Measurements from ENCODE around the gene MAZ.

MAZ gene

GRCh38 chr16:29818082-29818481 lies 11.8 kb downstream of the MAZ start:
- no peak for TF ChIP-seq Cebpa-rat (IDR thresholded peaks at IDR 0.05)
- H3K9ac ChIP-seq = peak overlapping the region in 9 of 11 experiments; percentile 77 to 98 (median 96); a peak in 11 of 22 replicates
- H4K20me1 ChIP-seq = peaks cover 16 to 41% (median 28%) of the 10 kb centered on the region in 11 experiments; a peak in 17 of 22 replicates
- peaks cover 0 to 1% (median 0%) of the 10 kb centered on the region in 11 experiments; a peak in 1 of 22 replicates for H3K27me3 ChIP-seq
- H3K9me3 ChIP-seq (replicated peaks in 1 of 11) = no peaks in the 10 kb centered on the region
- peak overlapping the region in 2 of 11 experiments; percentile 13 to 19; a peak in 2 of 22 replicates for H3K27ac ChIP-seq
- peak overlapping the region in 4 of 10 experiments; percentile 68 to 87 (median 83); a peak in 6 of 20 replicates for H3K4me3 ChIP-seq
- peaks cover 72 to 81% (median 75%) of the 10 kb centered on the region in 10 experiments for H3K4me1 ChIP-seq
- H3K4me2 ChIP-seq = peak overlapping the region; percentile 95 to 100 (median 100)
- H3K36me3 ChIP-seq = peaks cover 18 to 46% (median 30%) of the 10 kb centered on the region in 11 experiments

- Histone ChIP-seq H4K20me1 (peaks cover 16 to 42% (median 34%) of the 10 kb centered on the region in 11 experiments; a peak in 19 of 22 replicates), H3K36me3 (peaks cover 18 to 46% (median 30%) of the 10 kb centered on the region in 11 experiments), H3K4me3 (peak overlapping the region in 9 of 10 experiments; percentile 56 to 81 (median 71); a peak in 14 of 20 replicates), H3K4me2 (peak overlapping the region; percentile 95 to 100 (median 100)), H3K27me3 (no peaks in the 10 kb centered on the region), H3K9ac (peak overlapping the region; percentile 63 to 98 (median 77); a peak in 20 of 22 replicates), H3K27ac (peak overlapping the region in 5 of 11 experiments; percentile 11 to 70 (median 45); a peak in 4 of 22 replicates), H3K4me1 (peaks cover 65 to 78% (median 72%) of the 10 kb centered on the region in 10 experiments), H3K9me3 (replicated peaks in 1 of 11) (no peaks in the 10 kb centered on the region)
- no peak for TF ChIP-seq Cebpa-rat (IDR thresholded peaks at IDR 0.05)
These were observed 13.2 kb downstream of the MAZ start for GRCh38 chr16:29819506-29819905.

GRCh38 chr16:29820271-29820701 lies 14.0 kb downstream of the MAZ start, which contains the start of gene MVP:
TSS of gene MVP (plus strand) at chr16:29820462. CDS start at chr16:29830550, 10,088 bp downstream.
- H3K4me2 ChIP-seq = peak within 1 kb of the TSS; percentile 95 to 100 (median 100)
- TF ChIP-seq Cebpa-rat (IDR thresholded peaks at IDR 0.05) = no peak
- no peaks in the 10 kb centered on the region for H3K27me3 ChIP-seq
- H3K9me3 ChIP-seq (replicated peaks in 1 of 11) = no peaks in the 10 kb centered on the region
- H3K36me3 ChIP-seq = peaks cover 18 to 46% (median 30%) of the 10 kb centered on the region in 11 experiments
- H3K4me3 ChIP-seq = peak within 1 kb of the TSS; percentile 45 to 81 (median 68)
- peaks cover 65 to 78% (median 72%) of the 10 kb centered on the region in 10 experiments for H3K4me1 ChIP-seq
- peaks cover 16 to 50% (median 40%) of the 10 kb centered on the region in 11 experiments; a peak in 19 of 22 replicates for H4K20me1 ChIP-seq
- H3K9ac ChIP-seq = peak within 1 kb of the TSS; percentile 63 to 98 (median 77)
- H3K27ac ChIP-seq = peak within 1 kb of the TSS; percentile 6 to 76 (median 63); a peak in 21 of 22 replicates

GRCh38 chr16:29820730-29821642 lies 14.7 kb downstream of the MAZ start:
- Histone ChIP-seq H3K9ac (peak overlapping the region; percentile 63 to 98 (median 76)), H3K36me3 (peaks cover 18 to 46% (median 30%) of the 10 kb centered on the region in 11 experiments), H3K9me3 (replicated peaks in 1 of 11) (no peaks in the 10 kb centered on the region), H3K4me3 (peak overlapping the region; percentile 45 to 81 (median 68)), H3K4me1 (peaks cover 69 to 84% (median 76%) of the 10 kb centered on the region in 10 experiments), H3K27ac (peak overlapping the region; percentile 6 to 76 (median 63); a peak in 21 of 22 replicates), H3K27me3 (no peaks in the 10 kb centered on the region), H4K20me1 (peaks cover 16 to 57% (median 45%) of the 10 kb centered on the region in 11 experiments; a peak in 19 of 22 replicates), H3K4me2 (peak overlapping the region; percentile 95 to 100 (median 100))
- TF ChIP-seq Cebpa-rat (IDR thresholded peaks at IDR 0.05) = no peak

- peaks cover 18 to 46% (median 31%) of the 10 kb centered on the region in 11 experiments for H3K36me3 ChIP-seq
- peak overlapping the region in 6 of 10 experiments; percentile 56 to 81 (median 73); a peak in 9 of 20 replicates for H3K4me3 ChIP-seq
- H3K27me3 ChIP-seq = no peaks in the 10 kb centered on the region
- H3K9ac ChIP-seq = peak overlapping the region in 10 of 11 experiments; percentile 71 to 98 (median 76); a peak in 18 of 22 replicates
- peak overlapping the region; percentile 95 to 100 (median 100) for H3K4me2 ChIP-seq
- H3K9me3 ChIP-seq (replicated peaks in 1 of 11) = no peaks in the 10 kb centered on the region
- peak overlapping the region in 10 of 11 experiments; percentile 6 to 76 (median 64); a peak in 14 of 22 replicates for H3K27ac ChIP-seq
- peaks cover 69 to 85% (median 76%) of the 10 kb centered on the region in 10 experiments for H3K4me1 ChIP-seq
- peaks cover 16 to 62% (median 48%) of the 10 kb centered on the region in 11 experiments; a peak in 19 of 22 replicates for H4K20me1 ChIP-seq
- no peak for TF ChIP-seq Cebpa-rat (IDR thresholded peaks at IDR 0.05)
These were observed 15.3 kb downstream of the MAZ start for GRCh38 chr16:29821643-29822115.

GRCh38 chr16:29824589-29825144 lies 18.3 kb downstream of the MAZ start:
- no peak overlapping the region for H3K4me3 ChIP-seq
- peaks cover 4 to 46% (median 15%) of the 10 kb centered on the region in 11 experiments for H3K36me3 ChIP-seq
- peaks cover 8 to 84% (median 42%) of the 10 kb centered on the region in 11 experiments; a peak in 19 of 22 replicates for H4K20me1 ChIP-seq
- no peak for TF ChIP-seq Cebpa-rat (IDR thresholded peaks at IDR 0.05)
- H3K27me3 ChIP-seq = no peaks in the 10 kb centered on the region
- peaks cover 42 to 60% (median 50%) of the 10 kb centered on the region in 10 experiments for H3K4me1 ChIP-seq
- H3K9ac ChIP-seq = peak overlapping the region in 2 of 11 experiments; percentile 33 to 53; a peak in 3 of 22 replicates
- no peaks in the 10 kb centered on the region for H3K9me3 ChIP-seq (replicated peaks in 1 of 11)
- H3K4me2 ChIP-seq = peak overlapping the region; percentile 42 to 100 (median 70)
- peak overlapping the region in 3 of 11 experiments; percentile 0 to 19 (median 14); a peak in 2 of 22 replicates for H3K27ac ChIP-seq

GRCh38 chr16:29825145-29826044 lies 19.1 kb downstream of the MAZ start:
- H3K9me3 ChIP-seq (replicated peaks in 1 of 11) = no peaks in the 10 kb centered on the region
- H3K4me3 ChIP-seq = no peak overlapping the region
- H3K4me1 ChIP-seq = peaks cover 35 to 55% (median 44%) of the 10 kb centered on the region in 10 experiments
- H4K20me1 ChIP-seq = peaks cover 8 to 91% (median 37%) of the 10 kb centered on the region in 11 experiments; a peak in 19 of 22 replicates
- peak overlapping the region in 2 of 11 experiments; percentile 33 to 53; a peak in 2 of 22 replicates for H3K9ac ChIP-seq
- no peak for TF ChIP-seq Cebpa-rat (IDR thresholded peaks at IDR 0.05)
- H3K4me2 ChIP-seq = peak overlapping the region; percentile 38 to 100 (median 70)
- H3K27ac ChIP-seq = peak overlapping the region in 4 of 11 experiments; percentile 12 to 45 (median 24); a peak in 6 of 22 replicates
- H3K36me3 ChIP-seq = peaks cover 0 to 50% (median 15%) of the 10 kb centered on the region in 11 experiments; a peak in 11 of 22 replicates
- no peaks in the 10 kb centered on the region for H3K27me3 ChIP-seq
